ENCODE results near the gene NRG2. TPM values are rescaled to one million over a fixed set of nuclear protein-coding genes. Genes with fewer than 3 reads are reported as not detected.

The NRG2 gene
- total and polyA plus RNA-seq, 7 donors: 0.42 to 19.6 (median 3.5) TPM

DNA sequence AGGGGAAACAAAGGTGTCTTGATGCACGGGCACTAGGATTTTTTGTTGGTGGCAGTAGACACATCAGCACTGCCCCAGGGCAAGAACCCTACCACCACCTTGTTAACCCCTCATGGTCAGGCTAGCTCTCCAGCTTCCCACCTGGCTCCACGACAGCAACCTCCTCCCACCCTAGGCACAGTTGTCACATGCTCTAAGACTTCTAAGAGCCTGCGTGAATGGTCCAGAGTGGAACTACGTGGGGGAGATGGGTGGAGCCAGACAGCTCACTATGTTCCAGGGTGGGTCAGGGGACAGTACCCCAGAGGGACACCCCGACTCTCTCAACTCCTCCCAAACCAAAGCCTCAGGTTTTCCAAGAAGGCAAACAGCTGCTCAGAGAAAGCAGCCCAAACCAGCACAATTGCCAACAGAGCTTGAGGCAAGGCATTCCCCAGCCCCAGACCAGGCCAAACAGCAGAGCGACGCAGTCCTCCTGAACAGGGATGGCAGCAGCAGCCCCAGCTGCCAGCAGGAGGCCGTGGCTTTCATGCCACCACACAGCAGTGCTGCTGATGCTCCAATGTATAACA, 78.0 kb downstream of the NRG2 start:
- H3K4me1 ChIP-seq: peaks cover 30% of the 10 kb centered on the region
- no peaks in the 10 kb centered on the region for H3K36me3 ChIP-seq (ENCODE audit: insufficient read depth in 1 of 2, low read depth in 1 of 2)
- ATAC-seq (no peak), DNase-seq (no peak)
- TF ChIP-seq, protein P1, sequence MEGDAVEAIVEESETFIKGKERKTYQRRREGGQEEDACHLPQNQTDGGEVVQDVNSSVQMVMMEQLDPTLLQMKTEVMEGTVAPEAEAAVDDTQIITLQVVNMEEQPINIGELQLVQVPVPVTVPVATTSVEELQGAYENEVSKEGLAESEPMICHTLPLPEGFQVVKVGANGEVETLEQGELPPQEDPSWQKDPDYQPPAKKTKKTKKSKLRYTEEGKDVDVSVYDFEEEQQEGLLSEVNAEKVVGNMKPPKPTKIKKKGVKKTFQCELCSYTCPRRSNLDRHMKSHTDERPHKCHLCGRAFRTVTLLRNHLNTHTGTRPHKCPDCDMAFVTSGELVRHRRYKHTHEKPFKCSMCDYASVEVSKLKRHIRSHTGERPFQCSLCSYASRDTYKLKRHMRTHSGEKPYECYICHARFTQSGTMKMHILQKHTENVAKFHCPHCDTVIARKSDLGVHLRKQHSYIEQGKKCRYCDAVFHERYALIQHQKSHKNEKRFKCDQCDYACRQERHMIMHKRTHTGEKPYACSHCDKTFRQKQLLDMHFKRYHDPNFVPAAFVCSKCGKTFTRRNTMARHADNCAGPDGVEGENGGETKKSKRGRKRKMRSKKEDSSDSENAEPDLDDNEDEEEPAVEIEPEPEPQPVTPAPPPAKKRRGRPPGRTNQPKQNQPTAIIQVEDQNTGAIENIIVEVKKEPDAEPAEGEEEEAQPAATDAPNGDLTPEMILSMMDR (IDR thresholded peaks at IDR 0.05): no peak
- H3K27ac ChIP-seq: no peak overlapping the region
- H3K4me3 ChIP-seq: no peak overlapping the region
- WGBS, 3 donors: 65 to 76% (median 70%) methylated on average over 8 of the region's 8 CpGs
- no peaks in the 10 kb centered on the region for H3K27me3 ChIP-seq (ENCODE audit: insufficient read depth in 3 of 3, low read length in 2 of 3)
- no peaks in the 10 kb centered on the region for H3K9me3 ChIP-seq
- intact Hi-C loops (cut with DNase I): loop anchor here (5.0 to 10.0 kb wide), 5 partner anchors 58 to 330 kb away; no protein-coding TSS in a partner anchor

DNA sequence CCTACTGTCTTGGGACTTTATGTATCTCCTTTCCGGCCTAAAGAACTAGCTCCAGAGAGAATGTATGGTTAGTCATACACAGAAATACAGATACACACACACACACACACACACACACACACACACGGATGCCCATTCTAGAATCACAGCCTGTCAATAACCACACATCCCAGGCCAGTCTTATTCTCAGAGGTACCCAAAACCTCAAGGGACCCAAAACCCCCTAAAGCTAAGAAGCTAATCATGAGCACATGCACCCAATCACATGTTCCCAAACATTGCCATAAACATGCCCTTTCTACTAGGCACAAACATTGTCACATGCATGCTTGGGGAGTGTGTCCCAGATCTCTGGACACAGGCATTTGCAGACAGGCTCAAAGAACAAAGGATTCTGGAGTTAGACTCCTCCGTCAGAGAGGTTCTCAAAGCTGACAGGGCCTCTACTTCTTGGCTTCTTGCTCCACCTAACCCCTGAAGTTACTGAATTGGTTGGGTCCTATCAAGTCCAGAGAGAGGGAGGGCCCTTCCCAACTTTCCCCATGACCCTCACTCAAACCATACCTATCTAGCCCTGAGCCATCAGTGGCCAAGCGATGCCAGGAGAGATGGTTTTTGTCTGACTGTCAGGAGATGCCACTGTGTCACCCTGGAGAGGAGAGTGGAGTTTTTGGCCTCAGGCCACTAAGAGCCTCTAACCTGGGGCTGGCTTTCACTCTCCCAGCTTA, 78.7 kb downstream of the NRG2 start:
- H3K27ac ChIP-seq: no peak overlapping the region
- peaks cover 24% of the 10 kb centered on the region for H3K4me1 ChIP-seq
- intact Hi-C loops (cut with DNase I): loop anchor here (10.0 kb wide), 2 partner anchors 60 to 330 kb away; no protein-coding TSS in a partner anchor
- WGBS, 3 donors: 91 to 94% (median 92%) methylated on average over 4 of the region's 4 CpGs
- no peak overlapping the region for H3K4me3 ChIP-seq
- TF ChIP-seq, protein P1 (IDR thresholded peaks at IDR 0.05): no peak
- no peaks in the 10 kb centered on the region for H3K27me3 ChIP-seq (ENCODE audit: insufficient read depth in 3 of 3, low read length in 2 of 3)
- ATAC-seq (no peak), DNase-seq (no peak)
- H3K9me3 ChIP-seq: no peaks in the 10 kb centered on the region
- H3K36me3 ChIP-seq (ENCODE audit: insufficient read depth in 1 of 2, low read depth in 1 of 2): no peaks in the 10 kb centered on the region

DNA sequence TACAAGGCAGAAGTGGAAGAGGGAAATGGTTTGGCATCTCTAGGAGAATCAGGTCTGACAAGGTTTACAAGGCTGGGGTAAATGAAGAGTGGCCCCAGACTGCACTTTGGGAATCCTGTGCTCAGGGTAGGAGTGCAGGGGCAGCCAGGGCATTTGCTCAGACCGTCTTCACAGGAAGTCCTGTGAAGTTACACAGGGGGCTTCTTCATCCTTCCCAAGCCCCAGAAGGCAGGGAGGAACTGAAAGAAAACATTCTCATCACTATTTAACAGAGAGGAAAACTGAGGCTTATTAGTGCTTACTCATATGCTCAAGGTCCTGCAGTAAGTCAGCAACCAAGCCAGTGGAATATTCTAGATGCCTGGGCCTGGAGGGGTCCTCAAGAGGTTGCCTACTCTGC, 80.7 kb downstream of the NRG2 start:
- WGBS, 3 donors: 60 to 88% (median 82%) methylated on average over 1 of the region's 1 CpG
- Histone ChIP-seq H3K9me3 (no peaks in the 10 kb centered on the region), H3K27ac (no peak overlapping the region), H3K27me3 (ENCODE audit: insufficient read depth in 3 of 3, low read length in 2 of 3) (no peaks in the 10 kb centered on the region), H3K4me1 (peaks cover 9% of the 10 kb centered on the region), H3K36me3 (ENCODE audit: insufficient read depth in 1 of 2, low read depth in 1 of 2) (no peaks in the 10 kb centered on the region), H3K4me3 (no peak overlapping the region)
- DNase-seq: no peak
- TF ChIP-seq, protein P1 (IDR thresholded peaks at IDR 0.05): no peak
- no peak for ATAC-seq
- intact Hi-C loops (cut with DNase I): loop anchor here (10.0 kb wide), 2 partner anchors 58 to 328 kb away; no protein-coding TSS in a partner anchor

DNA sequence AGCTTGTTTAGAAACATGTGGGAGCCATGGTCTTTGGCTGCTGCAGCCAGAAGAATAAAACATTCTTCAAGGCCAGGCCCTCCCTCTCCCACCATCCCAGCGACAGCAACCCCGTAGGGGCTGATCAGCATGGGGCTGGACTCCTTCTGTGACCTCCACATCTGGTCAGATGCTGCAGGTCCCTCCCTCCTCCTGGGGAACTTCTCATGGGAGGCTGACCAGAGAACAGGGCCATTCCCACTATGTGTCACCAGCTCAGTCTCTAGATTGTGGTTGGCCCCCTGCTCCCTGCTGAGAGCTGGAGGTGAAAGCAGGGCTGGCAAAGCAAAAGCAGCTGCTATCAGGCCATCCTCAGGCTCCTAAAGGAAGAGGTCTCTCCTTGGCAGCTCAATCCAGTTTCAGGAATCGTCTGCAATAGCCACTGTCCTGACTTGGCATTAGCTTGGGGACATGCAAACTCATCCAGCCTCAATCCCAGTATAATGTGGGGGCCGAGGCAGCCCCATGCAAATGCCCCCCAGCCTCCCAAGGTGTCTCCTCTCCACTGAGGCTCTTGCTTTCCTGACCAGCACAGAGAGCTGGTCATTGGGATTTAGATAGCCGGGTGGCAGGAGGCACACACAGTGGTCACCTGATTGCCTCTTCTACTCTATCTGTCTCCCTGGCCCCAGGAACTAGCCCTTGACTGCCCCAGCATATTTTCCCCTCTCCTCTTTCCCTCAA, 81.5 kb downstream of the NRG2 start:
- DNase-seq (no peak), ATAC-seq (peak in 2 of 4 donors; percentile 11 to 22)
- Histone ChIP-seq H3K9me3 (no peaks in the 10 kb centered on the region), H3K36me3 (ENCODE audit: insufficient read depth in 1 of 2, low read depth in 1 of 2) (no peaks in the 10 kb centered on the region), H3K27me3 (ENCODE audit: insufficient read depth in 3 of 3, low read length in 2 of 3) (no peaks in the 10 kb centered on the region), H3K4me3 (no peak overlapping the region), H3K27ac (no peak overlapping the region), H3K4me1 (peaks cover 8% of the 10 kb centered on the region)
- intact Hi-C loops (cut with DNase I): loop anchor here (10.0 kb wide), 2 partner anchors 57 to 327 kb away; no protein-coding TSS in a partner anchor
- 69 to 71% (median 70%) methylated on average over 5 of the region's 5 CpGs for WGBS, 3 donors
- TF ChIP-seq, protein P1 (IDR thresholded peaks at IDR 0.05): no peak

All from psoas muscle (tissue), 8 donors.